B cell (primary cell): Measurements from ENCODE around the gene TFPT.

ENCODE experiments used
- CTCF ChIP-seq: fragments of 200-600 bp; IDR thresholded peaks from one replicate; pipeline ENCODE4 v1.8.0; 2022; ENCODE audit warnings: antibody characterized with exemption, mild to moderate bottlenecking
- EZH2 ChIP-seq: IDR thresholded peaks from 2 replicates; pipeline ENCODE4 v1.6.1; 2012; ENCODE audit warnings: borderline replicate concordance, low read depth, mild to moderate bottlenecking, moderate library complexity, low read length; ENCODE audit not compliant: insufficient read depth, poor library complexity, severe bottlenecking

DNA sequence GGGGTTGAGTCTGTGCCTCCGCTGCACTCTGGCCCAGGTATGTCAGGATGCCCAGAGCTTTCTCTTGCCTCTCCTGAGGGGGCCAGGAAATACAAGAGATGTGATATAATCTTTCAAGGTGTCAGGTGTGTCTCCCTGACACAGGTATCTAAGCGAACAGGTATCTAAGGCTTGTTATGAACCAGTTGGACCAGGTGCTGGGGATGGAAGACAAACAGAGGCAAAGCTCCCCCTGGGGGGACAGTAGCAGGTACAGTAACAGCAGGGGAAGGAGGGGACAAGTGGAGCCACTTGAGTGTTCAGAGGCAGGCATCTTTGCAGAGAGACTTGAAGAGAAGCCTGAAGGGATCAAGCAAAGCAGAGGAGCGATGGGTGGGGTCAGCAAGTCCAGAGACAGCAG lies 41.5 kb upstream of the TFPT start:
- no peak for TF ChIP-seq EZH2
- TF ChIP-seq CTCF, result no peak
